SW480 (cell line): ENCODE data around the gene MDFIC.

Experiments
- DNase-seq: peaks from one replicate; pipeline ENCODE4 v3.0.0-alpha.2; 2016; ENCODE audit warnings: low spot score

MDFIC gene

DNA sequence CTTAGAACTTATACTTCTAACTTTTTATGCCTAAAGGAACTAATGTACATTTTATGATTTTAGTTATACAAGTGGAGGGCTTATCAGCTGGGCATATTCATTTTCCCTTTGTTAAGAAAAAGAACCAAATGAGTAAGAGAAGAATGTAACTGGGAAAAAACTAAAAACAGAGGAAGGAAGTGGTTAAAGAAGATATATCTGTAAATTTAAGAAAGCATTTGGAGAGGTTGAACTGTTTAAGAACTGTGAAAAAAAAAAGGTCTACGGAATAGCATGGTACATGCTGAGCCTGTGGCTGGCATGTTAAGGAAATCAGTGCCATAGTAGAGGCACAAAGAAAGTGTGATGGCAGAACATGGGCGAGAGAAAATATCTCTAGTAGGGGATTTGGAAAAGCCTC lies 6.2 kb downstream of the MDFIC start:
- no peak for DNase-seq

DNA sequence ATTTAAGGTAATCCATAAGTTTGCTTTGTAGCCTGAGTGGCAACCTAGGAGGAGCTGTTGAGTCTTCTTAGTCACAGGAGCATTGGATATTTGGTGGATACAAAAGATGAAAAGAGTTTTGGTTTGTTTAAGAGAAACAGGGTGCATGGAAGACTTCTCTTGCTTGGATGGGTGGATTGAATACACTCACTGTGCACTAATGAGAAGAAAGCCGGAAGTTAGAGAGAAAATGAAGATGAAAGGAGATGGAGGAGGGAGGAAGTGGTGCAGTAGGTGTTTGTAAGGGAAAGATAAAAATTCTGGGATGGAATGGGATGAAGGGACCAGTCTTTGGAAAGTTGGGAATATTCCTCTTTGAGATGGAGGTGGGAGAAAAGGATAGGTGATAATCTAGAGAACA lies 7.7 kb downstream of the MDFIC start:
- DNase-seq, result no peak

GRCh38 chr7:114930107-114930661 lies 8.3 kb downstream of the MDFIC start:
- no peak for DNase-seq

DNA sequence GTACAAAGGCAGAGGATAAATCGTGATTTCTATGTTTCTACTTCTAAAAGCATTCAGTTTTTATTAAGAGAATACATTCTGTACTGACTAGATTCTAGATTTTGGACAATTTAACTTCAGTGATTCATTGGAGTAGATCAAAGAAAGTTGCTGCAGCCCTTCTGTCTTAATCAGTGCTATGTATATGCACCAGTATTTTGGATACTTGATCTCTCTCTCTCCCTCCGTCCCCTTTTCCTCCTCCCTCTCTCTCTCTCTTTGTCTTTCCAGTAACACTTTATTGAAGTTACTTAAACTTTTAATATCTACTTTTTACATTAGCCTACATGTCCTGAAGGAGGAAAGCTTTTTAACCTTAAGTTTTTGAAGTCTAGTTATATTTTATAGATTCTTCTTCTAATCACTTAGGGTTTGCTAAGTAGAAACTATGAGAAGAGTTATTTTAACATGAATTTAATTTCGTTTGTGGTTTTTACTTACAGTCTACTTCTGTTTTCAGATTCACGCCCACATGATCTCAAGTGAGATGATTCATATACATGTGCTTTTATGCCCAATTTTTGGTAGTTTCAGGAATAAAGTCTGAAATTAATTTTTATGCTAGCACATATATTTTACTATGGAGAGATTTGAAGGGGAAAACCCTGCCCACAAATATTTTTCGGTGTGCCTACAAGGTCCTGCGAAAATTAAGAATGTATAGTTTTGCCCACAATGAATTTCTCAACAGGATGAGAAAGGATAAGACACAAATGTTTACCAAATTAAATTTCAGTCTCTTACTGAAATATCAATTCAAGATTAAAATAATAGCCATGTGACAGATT lies 9.1 kb downstream of the MDFIC start:
- DNase-seq, result no peak

DNA sequence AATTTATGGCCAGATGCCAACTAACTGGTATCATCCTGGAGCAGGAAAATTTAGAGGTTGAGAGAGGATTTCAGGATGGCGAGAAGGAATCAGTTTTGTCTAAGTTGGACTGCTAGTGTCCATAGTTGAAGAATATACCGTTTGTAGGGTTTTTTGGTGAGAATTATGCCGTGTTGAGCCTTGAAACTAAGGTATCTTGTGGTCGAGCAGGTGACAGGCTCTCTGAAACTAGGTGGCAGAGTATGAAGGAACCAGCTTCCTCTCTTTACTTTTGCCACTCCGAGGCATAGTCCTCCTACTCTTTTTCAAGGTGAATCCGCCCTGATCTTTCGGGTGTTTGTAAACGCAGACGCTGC lies 9.7 kb downstream of the MDFIC start:
- no peak for DNase-seq

- no peak for DNase-seq
Measured at GRCh38 chr7:114932991-114933390, 11.1 kb downstream of the MDFIC start.

DNA sequence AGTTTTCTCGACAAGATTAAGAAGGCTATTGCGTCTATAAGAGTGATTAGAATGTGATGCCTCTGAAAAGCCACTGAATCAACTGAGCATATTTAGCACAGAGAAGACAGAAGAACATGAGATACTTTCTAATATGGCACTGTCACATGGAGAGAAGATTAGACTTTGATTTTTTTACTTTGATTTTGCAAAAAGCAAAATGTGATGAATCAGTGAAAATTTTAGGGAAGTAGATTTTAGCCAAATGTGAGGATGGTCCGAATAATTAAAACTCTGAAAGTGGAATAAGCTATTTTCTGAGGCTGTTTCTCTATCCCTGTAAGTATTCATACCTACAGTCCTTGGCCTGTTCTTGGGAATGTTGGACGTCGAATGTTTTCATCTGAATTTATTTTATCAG lies 11.8 kb downstream of the MDFIC start:
- DNase-seq, result no peak

- no peak for DNase-seq
Measured at GRCh38 chr7:114934086-114934485, 12.2 kb downstream of the MDFIC start.

GRCh38 chr7:114934713-114935112 lies 12.8 kb downstream of the MDFIC start:
- no peak for DNase-seq

DNA sequence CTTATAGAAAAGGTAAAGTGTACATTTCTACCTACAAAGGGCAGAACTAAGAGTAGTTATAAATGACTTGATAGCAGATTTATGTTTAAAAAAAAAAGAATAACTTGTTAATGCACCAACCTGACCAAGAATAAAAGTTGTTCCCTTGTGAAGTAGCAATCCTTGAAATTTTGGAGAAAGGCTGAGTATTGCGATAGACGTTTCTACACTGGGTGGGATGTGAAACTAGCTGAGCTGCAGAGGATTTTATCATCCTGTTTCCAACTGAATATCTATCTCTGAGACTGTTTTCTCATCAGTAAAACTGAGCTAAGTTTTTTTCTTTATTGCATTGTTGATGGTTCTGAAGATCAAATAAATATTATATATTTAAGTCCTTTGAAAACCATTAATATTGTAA lies 14.6 kb downstream of the MDFIC start:
- no peak for DNase-seq

- no peak for DNase-seq
Measured at GRCh38 chr7:114937446-114937845, 15.6 kb downstream of the MDFIC start.

DNA sequence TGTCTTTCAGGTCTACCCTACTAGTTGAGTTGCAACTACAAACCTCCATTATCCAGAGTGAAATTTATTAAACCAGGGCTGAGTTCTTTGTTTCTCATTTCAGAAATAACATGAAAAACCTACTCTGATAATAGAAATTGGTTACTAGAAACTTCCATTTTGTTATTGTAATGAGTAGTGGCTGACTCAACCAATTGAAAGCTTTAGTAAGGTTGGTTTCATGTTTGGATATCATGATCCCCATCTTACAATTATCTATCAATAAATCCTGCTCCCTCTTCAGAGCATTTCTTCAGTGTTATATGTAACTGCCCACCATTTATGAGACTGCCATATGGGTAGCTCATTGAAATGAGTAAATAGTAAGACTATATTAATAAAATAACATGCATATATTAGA lies 16.9 kb downstream of the MDFIC start:
- DNase-seq, result no peak

GRCh38 chr7:114939484-114940097 lies 17.7 kb downstream of the MDFIC start:
- DNase-seq, result no peak

- no peak for DNase-seq
Measured at GRCh38 chr7:114940220-114940619, 18.3 kb downstream of the MDFIC start.

GRCh38 chr7:114941692-114942091 lies 19.8 kb downstream of the MDFIC start:
- DNase-seq, result no peak

GRCh38 chr7:114942446-114943175 lies 20.7 kb downstream of the MDFIC start:
- DNase-seq, result no peak

DNA sequence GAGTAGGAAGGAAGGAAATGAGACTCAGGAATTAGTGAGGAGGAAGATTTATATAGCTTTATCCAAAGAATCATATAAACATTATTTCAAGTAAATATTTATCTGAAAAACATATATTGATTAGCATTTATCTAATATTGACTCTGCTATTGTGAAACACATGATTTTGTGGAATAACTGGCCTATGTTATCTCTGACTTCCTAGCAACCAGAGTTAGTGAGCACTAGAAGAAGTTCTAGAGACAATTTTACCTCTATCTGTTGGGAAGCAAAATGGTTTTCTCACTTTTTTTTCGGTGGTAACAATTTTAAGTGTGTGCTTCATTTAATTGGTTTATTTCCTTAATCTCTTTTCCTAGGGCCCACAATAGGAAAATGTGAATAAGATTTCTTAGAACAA lies 21.6 kb downstream of the MDFIC start:
- DNase-seq, result no peak

- no peak for DNase-seq
Measured at GRCh38 chr7:114943953-114944744, 22.3 kb downstream of the MDFIC start.

DNA sequence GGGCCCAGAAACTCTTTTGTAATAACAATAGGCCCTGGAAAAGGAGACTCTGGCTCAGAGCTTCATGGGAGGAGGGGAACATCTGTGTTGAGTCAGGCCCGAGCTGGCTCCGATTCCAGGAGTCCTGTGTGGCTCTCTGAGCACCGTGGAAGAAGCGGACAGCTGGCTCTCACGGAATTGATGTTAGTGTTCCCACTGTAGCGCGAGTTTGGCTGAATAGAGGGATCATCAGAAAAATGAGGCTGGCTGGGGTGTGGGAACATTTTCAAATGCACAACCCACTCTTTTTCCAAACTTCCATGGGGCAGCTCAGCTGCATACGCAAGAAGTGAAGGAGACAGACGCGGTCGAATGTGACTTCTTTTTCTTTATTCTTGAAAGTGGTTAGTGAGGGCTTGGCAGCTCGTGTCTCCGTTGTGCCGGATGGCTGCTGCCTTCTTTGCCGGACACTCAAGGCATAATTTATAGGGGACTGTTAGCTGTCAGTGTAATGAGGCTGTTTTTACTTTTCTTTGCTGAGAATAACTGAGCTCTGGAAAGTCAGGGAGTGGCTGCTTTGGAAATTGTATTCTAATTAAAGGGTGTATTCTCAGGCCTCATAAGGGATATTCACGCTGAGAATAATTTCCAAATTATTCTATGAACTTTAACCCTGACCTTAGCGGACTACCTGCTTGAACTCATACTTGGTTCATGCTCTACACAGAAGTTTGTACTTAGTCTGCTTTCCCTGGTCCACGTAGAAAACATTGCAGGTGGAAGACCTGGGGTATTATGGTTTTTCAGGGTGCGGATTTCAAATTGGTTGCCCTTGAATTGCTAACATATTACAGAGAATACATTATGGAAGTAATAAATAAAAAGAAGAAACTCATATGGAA lies 23.1 kb downstream of the MDFIC start:
- DNase-seq, result no peak

- no peak for DNase-seq
Measured at GRCh38 chr7:114949231-114949630, 27.3 kb downstream of the MDFIC start.

DNA sequence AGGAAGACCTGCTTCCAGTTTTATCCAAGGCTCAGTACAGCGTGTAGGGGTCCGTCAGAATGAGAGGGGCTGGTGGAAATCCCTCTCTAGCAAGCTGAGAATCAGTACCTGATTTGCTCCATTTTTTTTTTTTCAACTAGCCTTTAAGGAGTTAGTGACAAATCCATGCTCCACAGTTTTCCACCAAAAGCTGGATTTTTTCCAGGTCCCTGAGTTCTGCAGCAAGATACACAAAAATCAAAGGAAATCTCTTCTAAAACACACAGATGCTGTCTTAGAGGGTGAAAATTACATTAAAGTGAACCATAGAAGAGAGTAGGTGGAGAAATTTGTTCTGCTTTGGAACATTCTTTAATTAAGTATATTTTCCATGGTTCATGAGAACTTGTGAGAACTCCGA lies 30.4 kb downstream of the MDFIC start:
- DNase-seq, result no peak
